GM21360 (cell line): Measurements from ENCODE around the gene CDC25B.
A peak's percentile ranks its signal among the peaks of the same experiment; 100 is the strongest.

Source experiments
- ATAC-seq: cut with Tn5 transposase; IDR thresholded peaks from one replicate; pipeline ENCODE4 v1.9.1; 2021; ENCODE audit warnings: mild to moderate bottlenecking, moderate library complexity; ENCODE audit not compliant: unreplicated experiment

Gene CDC25B

GRCh38 chr20:3802524-3803239 lies 6.6 kb downstream of the CDC25B start:
- ATAC-seq: no peak

- no peak for ATAC-seq
Measured at GRCh38 chr20:3803289-3803688, 7.2 kb downstream of the CDC25B start.

GRCh38 chr20:3803854-3804253 lies 7.7 kb downstream of the CDC25B start:
- no peak for ATAC-seq

- ATAC-seq: no peak
Measured at GRCh38 chr20:3804254-3804751, 8.2 kb downstream of the CDC25B start.

- ATAC-seq: no peak
Measured at GRCh38 chr20:3804781-3805180, 8.7 kb downstream of the CDC25B start.

- ATAC-seq: no peak
Measured at GRCh38 chr20:3808544-3808943, 12.4 kb downstream of the CDC25B start.

GRCh38 chr20:3811467-3812258 lies 15.6 kb downstream of the CDC25B start:
- ATAC-seq: no peak

GRCh38 chr20:3812259-3812681 lies 16.2 kb downstream of the CDC25B start:
- ATAC-seq: no peak

- ATAC-seq: no peak
Measured at GRCh38 chr20:3812975-3813847, 17.1 kb downstream of the CDC25B start.

- no peak for ATAC-seq
Measured at GRCh38 chr20:3813848-3814581, 17.9 kb downstream of the CDC25B start.

GRCh38 chr20:3814928-3815495 lies 18.9 kb downstream of the CDC25B start:
- ATAC-seq: no peak

GRCh38 chr20:3815703-3816315 lies 19.7 kb downstream of the CDC25B start:
- no peak for ATAC-seq

GRCh38 chr20:3818155-3819151 lies 22.3 kb downstream of the CDC25B start:
- ATAC-seq: no peak

GRCh38 chr20:3819411-3820047 lies 23.4 kb downstream of the CDC25B start:
- no peak for ATAC-seq

GRCh38 chr20:3820048-3820900 lies 24.2 kb downstream of the CDC25B start, which contains the start of gene AP5S1:
TSS of gene AP5S1 (plus strand) at chr20:3820547. CDS start at chr20:3822118, 1,571 bp downstream.
- ATAC-seq: peak; percentile 73

GRCh38 chr20:3820901-3821727 lies 25.0 kb downstream of the CDC25B start:
- ATAC-seq: no peak
